ENCODE data around the gene NT5E. TPM values are rescaled to one million over a fixed set of nuclear protein-coding genes. Genes with fewer than 3 reads are reported as not detected.

Gene NT5E
- total RNA-seq, 1 experiment from 2014 or later, result 0.81 TPM

DNA sequence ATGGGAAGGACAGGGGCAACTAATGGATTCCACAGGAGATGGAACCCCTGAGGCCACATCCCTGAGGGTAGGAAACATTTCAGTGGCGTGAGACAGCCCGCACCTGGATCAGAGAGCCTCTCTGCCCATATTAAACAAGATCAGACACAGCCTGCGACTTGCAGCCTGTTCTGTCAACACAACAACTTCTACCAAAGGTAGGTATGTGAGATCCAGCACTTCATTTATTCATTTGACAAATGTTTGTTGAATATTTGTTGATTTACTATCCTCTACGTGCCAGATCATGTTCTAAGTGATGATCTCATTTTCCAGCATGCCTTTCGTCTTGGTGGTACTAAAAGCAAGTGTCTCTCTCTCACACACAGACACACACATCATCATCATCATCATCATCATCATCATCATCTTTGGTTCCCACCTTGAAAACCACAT is 43.2 kb upstream of the NT5E start:
- Mint-ChIP-seq H3K27me3 (ENCODE audit: low read depth) (peaks cover 2% of the 10 kb centered on the region; the same call in 1 of the 2 replicates), H3K4me3 (no peak overlapping the region), H3K4me1 (peaks cover 40% of the 10 kb centered on the region), H3K36me3 (no peaks in the 10 kb centered on the region), H3K9me3 (no peaks in the 10 kb centered on the region), H3K27ac (no peak overlapping the region)
- POLR2A ChIA-PET, result no interaction called here
- CTCF ChIA-PET, result no interaction called here
- ATAC-seq (no peak), DNase-seq (ENCODE audit: low spot score) (no peak)
- TF ChIP-seq NFE2L1 (CRISPR knock-in tag; IDR thresholded peaks at IDR 0.05), result no peak
- TF ChIP-seq ETV6 (CRISPR knock-in tag; IDR thresholded peaks at IDR 0.05), result no peak
- no peak for TF ChIP-seq MXD4 (CRISPR knock-in tag; IDR thresholded peaks at IDR 0.05; ENCODE audit: borderline replicate concordance)
- TF ChIP-seq EMX1 (CRISPR knock-in tag; IDR thresholded peaks at IDR 0.05), result no peak
- no peak for TF ChIP-seq KAT7 (CRISPR knock-in tag; IDR thresholded peaks at IDR 0.05; ENCODE audit: borderline replicate concordance)
- no peak for TF ChIP-seq SMAD4 (CRISPR knock-in tag; IDR thresholded peaks at IDR 0.05)
- TF ChIP-seq, protein P1, sequence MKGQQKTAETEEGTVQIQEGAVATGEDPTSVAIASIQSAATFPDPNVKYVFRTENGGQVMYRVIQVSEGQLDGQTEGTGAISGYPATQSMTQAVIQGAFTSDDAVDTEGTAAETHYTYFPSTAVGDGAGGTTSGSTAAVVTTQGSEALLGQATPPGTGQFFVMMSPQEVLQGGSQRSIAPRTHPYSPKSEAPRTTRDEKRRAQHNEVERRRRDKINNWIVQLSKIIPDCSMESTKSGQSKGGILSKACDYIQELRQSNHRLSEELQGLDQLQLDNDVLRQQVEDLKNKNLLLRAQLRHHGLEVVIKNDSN (CRISPR knock-in tag; IDR thresholded peaks at IDR 0.05), result no peak
- TF ChIP-seq, protein P2, sequence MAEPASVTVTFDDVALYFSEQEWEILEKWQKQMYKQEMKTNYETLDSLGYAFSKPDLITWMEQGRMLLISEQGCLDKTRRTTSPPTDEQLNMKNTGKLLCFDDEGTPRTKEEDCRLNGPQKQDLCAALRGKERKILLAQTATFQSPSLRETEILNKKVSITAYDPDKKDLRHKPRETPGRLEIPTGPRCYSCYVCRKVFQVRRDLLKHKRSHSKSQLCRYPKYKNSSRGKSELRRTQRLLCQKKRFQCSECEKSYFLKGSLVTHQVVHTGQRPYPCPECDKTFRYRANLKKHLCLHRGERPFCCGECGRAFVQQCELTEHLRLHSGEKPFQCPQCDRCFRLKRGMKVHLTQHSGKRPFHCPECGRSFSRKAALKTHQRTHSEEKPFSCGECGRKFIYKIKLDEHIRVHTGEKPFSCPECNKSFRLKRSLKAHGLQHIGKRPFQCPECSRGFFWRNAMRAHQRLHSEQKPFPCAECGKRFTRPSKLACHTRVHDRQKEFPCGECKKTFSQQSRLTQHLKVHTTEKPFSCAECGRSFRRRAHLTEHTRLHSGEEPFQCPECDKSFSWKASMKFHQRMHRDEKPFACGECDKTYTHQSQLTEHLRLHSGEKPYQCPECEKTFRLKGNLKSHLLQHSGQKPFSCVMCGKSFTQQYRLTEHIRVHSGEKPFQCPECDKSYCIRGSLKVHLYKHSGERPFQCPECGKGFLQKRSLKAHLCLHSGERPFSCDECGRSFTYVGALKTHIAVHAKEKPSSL (CRISPR knock-in tag; conservative IDR thresholded peaks at IDR 0.05), result no peak
- TF ChIP-seq, protein P3, sequence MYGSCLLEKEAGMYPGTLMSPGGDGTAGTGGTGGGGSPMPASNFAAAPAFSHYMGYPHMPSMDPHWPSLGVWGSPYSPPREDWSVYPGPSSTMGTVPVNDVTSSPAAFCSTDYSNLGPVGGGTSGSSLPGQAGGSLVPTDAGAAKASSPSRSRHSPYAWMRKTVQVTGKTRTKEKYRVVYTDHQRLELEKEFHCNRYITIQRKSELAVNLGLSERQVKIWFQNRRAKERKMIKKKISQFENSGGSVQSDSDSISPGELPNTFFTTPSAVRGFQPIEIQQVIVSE (CRISPR knock-in tag; IDR thresholded peaks at IDR 0.05; ENCODE audit: borderline replicate concordance), result no peak
- no peak for TF ChIP-seq CREM (CRISPR knock-in tag; IDR thresholded peaks at IDR 0.05)
- no peak for TF ChIP-seq RORB (CRISPR knock-in tag; IDR thresholded peaks at IDR 0.05)
- TF ChIP-seq GABPB1 (CRISPR knock-in tag; IDR thresholded peaks at IDR 0.05), result no peak
- TF ChIP-seq, protein P4, sequence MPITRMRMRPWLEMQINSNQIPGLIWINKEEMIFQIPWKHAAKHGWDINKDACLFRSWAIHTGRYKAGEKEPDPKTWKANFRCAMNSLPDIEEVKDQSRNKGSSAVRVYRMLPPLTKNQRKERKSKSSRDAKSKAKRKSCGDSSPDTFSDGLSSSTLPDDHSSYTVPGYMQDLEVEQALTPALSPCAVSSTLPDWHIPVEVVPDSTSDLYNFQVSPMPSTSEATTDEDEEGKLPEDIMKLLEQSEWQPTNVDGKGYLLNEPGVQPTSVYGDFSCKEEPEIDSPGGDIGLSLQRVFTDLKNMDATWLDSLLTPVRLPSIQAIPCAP (CRISPR knock-in tag; IDR thresholded peaks at IDR 0.05), result no peak

GRCh38 chr6:85408039-85408438 is 41.8 kb upstream of the NT5E start:
- no peak overlapping the region for H3K4me3 Mint-ChIP-seq
- H3K27ac Mint-ChIP-seq, result no peak overlapping the region
- ATAC-seq (peak; percentile 80), DNase-seq (ENCODE audit: low spot score) (no peak)
- H3K27me3 Mint-ChIP-seq (ENCODE audit: low read depth), result no peaks in the 10 kb centered on the region
- peaks cover 28% of the 10 kb centered on the region for H3K4me1 Mint-ChIP-seq
- H3K36me3 Mint-ChIP-seq, result no peaks in the 10 kb centered on the region
- ChIA-PET POLR2A (no interaction called here), CTCF (no interaction called here)
- no peaks in the 10 kb centered on the region for H3K9me3 Mint-ChIP-seq
- TF ChIP-seq, protein P5, sequence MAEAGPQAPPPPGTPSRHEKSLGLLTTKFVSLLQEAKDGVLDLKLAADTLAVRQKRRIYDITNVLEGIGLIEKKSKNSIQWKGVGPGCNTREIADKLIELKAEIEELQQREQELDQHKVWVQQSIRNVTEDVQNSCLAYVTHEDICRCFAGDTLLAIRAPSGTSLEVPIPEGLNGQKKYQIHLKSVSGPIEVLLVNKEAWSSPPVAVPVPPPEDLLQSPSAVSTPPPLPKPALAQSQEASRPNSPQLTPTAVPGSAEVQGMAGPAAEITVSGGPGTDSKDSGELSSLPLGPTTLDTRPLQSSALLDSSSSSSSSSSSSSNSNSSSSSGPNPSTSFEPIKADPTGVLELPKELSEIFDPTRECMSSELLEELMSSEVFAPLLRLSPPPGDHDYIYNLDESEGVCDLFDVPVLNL (CRISPR knock-in tag; IDR thresholded peaks at IDR 0.05; ENCODE audit: borderline replicate concordance, low read depth), result no peak
- TF ChIP-seq ATF2 (CRISPR knock-in tag; IDR thresholded peaks at IDR 0.05; ENCODE audit: borderline replicate concordance, low read depth) (no peak), FOXJ3 (CRISPR knock-in tag; IDR thresholded peaks at IDR 0.05; ENCODE audit: borderline replicate concordance) (no peak), PRRX2 (CRISPR knock-in tag; IDR thresholded peaks at IDR 0.05) (no peak), ZSCAN18 (CRISPR knock-in tag; IDR thresholded peaks at IDR 0.05) (no peak), AR (CRISPR knock-in tag; IDR thresholded peaks at IDR 0.05) (no peak), EMX1 (CRISPR knock-in tag; IDR thresholded peaks at IDR 0.05) (no peak), ZNF416 (CRISPR knock-in tag; IDR thresholded peaks at IDR 0.05) (no peak), ZNF281 (CRISPR knock-in tag; IDR thresholded peaks at IDR 0.05) (no peak)

All from WTC11 (cell line).